ENCODE results near the gene TMEM181. TPM values are rescaled to one million over a fixed set of nuclear protein-coding genes. Genes with fewer than 3 reads are reported as not detected.
"Not testable (repeated sequence)": the region's sequence is repeated elsewhere in the genome, so short reads cannot be mapped to it uniquely, and the experiment has no call there.

TMEM181 gene
- total RNA-seq, 1 donor from 2014 or later: 27.3 TPM

DNA sequence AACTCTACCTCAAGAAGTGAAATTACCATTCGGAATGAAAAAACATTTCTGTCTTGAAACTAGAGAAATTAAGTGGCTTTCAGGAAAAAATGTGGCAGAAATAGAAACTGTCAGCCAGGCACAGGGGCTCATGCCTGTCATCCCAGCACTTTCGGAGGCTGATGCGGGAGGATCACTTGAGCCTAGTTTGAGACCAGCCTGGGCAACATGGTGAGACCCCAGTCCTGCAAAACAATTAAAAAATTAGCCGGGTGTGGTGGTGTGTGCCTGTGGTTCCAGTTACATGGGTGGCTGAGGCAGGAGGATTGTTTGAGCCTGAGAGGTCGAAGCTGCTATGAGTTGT, 7.1 kb upstream of the TMEM181 start:
- no peaks in the 10 kb centered on the region for H3K36me3 ChIP-seq
- H3K27ac ChIP-seq: no peak overlapping the region
- no peaks in the 10 kb centered on the region for H3K36me3 Mint-ChIP-seq
- H3K27me3 ChIP-seq: no peaks in the 10 kb centered on the region
- no peaks in the 10 kb centered on the region for H3K9me3 Mint-ChIP-seq
- no peak overlapping the region for H3K4me3 ChIP-seq
- no peak overlapping the region for H2AFZ ChIP-seq (replicated peaks)
- no peak overlapping the region for H3K27ac Mint-ChIP-seq
- no peaks in the 10 kb centered on the region for H3K4me1 Mint-ChIP-seq
- no peak overlapping the region for H3K4me3 Mint-ChIP-seq
- H3K27me3 Mint-ChIP-seq (ENCODE audit: insufficient read depth, low read depth): no peaks in the 10 kb centered on the region
- no peak overlapping the region for H3K9ac ChIP-seq
- no peaks in the 10 kb centered on the region for H3K79me2 ChIP-seq (ENCODE audit: low read depth)
- DNase-seq (ENCODE audit: low spot score): no peak
- H3K9me3 ChIP-seq (ENCODE audit: low read depth): no peaks in the 10 kb centered on the region
- H4K20me1 ChIP-seq (ENCODE audit: low read depth): no peaks in the 10 kb centered on the region
- no peaks in the 10 kb centered on the region for H3K4me1 ChIP-seq
- no peaks in the 10 kb centered on the region for H3F3A ChIP-seq (ENCODE audit: low read depth)
- no peak overlapping the region for H3K4me2 ChIP-seq
- TF ChIP-seq EZH2phosphoT487 (IDR thresholded peaks at IDR 0.05): no peak
- no peak for TF ChIP-seq EZH2 (IDR thresholded peaks at IDR 0.05)
- TF ChIP-seq, protein P1, sequence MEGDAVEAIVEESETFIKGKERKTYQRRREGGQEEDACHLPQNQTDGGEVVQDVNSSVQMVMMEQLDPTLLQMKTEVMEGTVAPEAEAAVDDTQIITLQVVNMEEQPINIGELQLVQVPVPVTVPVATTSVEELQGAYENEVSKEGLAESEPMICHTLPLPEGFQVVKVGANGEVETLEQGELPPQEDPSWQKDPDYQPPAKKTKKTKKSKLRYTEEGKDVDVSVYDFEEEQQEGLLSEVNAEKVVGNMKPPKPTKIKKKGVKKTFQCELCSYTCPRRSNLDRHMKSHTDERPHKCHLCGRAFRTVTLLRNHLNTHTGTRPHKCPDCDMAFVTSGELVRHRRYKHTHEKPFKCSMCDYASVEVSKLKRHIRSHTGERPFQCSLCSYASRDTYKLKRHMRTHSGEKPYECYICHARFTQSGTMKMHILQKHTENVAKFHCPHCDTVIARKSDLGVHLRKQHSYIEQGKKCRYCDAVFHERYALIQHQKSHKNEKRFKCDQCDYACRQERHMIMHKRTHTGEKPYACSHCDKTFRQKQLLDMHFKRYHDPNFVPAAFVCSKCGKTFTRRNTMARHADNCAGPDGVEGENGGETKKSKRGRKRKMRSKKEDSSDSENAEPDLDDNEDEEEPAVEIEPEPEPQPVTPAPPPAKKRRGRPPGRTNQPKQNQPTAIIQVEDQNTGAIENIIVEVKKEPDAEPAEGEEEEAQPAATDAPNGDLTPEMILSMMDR (IDR thresholded peaks at IDR 0.05): no peak

DNA sequence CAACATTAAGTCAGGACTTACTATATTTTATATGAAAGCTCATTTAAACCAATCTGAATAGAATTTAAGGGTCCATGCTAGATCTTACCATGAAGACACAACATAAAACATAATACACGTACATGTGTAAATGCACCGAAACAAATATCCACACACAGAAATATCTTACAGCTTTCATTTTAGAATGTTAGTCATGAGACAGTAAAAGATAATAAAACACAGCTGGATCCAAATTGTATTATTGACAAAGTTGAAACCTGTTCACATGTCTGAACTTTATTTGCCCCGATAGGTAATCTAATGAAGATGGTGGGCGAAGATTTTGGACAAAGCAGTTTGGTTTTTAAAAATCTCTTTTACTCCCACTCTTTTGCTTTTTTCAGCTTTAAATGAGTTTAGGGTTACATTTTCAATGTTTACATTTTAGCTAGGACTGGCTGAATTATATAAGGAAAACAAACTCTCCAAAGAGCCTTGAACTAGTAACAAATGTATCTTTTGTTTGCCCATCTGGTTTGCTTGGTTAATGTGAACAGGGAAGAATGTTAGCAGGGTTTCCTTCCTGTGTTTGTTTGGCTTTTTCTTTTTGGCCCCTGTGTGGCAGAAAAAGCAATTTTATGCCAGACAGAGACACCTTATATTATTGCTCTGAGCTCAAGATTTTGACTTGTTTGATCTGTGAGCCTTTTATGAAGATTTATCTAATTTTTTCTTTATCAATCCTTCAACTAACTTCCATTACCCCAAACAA, 5.1 kb upstream of the TMEM181 start:
- H3K36me3 Mint-ChIP-seq: no peaks in the 10 kb centered on the region
- Histone ChIP-seq H2AFZ (replicated peaks) (no peak overlapping the region), H3K9ac (no peak overlapping the region), H3F3A (ENCODE audit: low read depth) (peaks cover 17% of the 10 kb centered on the region), H4K20me1 (ENCODE audit: low read depth) (no peaks in the 10 kb centered on the region), H3K9me3 (ENCODE audit: low read depth) (no peaks in the 10 kb centered on the region), H3K4me1 (no peaks in the 10 kb centered on the region), H3K4me3 (no peak overlapping the region), H3K36me3 (no peaks in the 10 kb centered on the region), H3K79me2 (ENCODE audit: low read depth) (no peaks in the 10 kb centered on the region), H3K27ac (no peak overlapping the region), H3K27me3 (no peaks in the 10 kb centered on the region), H3K4me2 (no peak overlapping the region)
- H3K4me1 Mint-ChIP-seq: peaks cover 7% of the 10 kb centered on the region
- no peak overlapping the region for H3K27ac Mint-ChIP-seq
- TF ChIP-seq EZH2 (IDR thresholded peaks at IDR 0.05): no peak
- TF ChIP-seq, protein P1 (IDR thresholded peaks at IDR 0.05): no peak
- TF ChIP-seq EZH2phosphoT487 (IDR thresholded peaks at IDR 0.05): no peak
- H3K27me3 Mint-ChIP-seq (ENCODE audit: insufficient read depth, low read depth): no peaks in the 10 kb centered on the region
- no peak for DNase-seq (ENCODE audit: low spot score)
- no peak overlapping the region for H3K4me3 Mint-ChIP-seq
- no peaks in the 10 kb centered on the region for H3K9me3 Mint-ChIP-seq

DNA sequence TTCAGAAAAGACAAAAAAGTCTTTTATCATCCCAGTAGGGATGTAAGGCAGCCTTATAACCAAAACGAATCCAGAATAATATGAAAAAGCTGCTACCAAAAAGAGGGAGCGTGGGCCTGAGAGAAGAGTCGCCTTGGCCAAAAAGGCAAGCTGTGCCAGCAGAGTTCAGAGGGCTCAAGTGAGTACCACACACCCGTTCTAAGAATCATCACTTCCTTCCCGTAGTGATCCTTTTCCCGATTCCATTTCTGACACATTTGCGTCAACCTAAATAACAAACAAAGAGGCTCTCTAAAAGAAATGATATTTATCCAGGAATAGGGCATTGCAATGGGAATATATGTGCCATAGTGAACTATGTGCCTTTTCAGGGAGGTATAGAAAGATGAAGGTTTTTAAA, 3.8 kb upstream of the TMEM181 start:
- Histone ChIP-seq H3K27me3 (no peaks in the 10 kb centered on the region), H3K4me3 (no peak overlapping the region), H3K9me3 (ENCODE audit: low read depth) (no peaks in the 10 kb centered on the region), H3K27ac (no peak overlapping the region), H2AFZ (replicated peaks) (no peak overlapping the region), H3K36me3 (no peaks in the 10 kb centered on the region), H3F3A (ENCODE audit: low read depth) (peaks cover 17% of the 10 kb centered on the region), H3K4me2 (no peak overlapping the region), H3K4me1 (no peaks in the 10 kb centered on the region), H3K9ac (no peak overlapping the region), H3K79me2 (ENCODE audit: low read depth) (peaks cover 11% of the 10 kb centered on the region), H4K20me1 (ENCODE audit: low read depth) (peaks cover 5% of the 10 kb centered on the region)
- Mint-ChIP-seq H3K4me1 (peaks cover 11% of the 10 kb centered on the region), H3K36me3 (no peaks in the 10 kb centered on the region), H3K27me3 (ENCODE audit: insufficient read depth, low read depth) (no peaks in the 10 kb centered on the region), H3K9me3 (no peaks in the 10 kb centered on the region), H3K4me3 (no peak overlapping the region), H3K27ac (no peak overlapping the region)
- no peak for DNase-seq (ENCODE audit: low spot score)
- TF ChIP-seq EZH2 (IDR thresholded peaks at IDR 0.05) (no peak), EZH2phosphoT487 (IDR thresholded peaks at IDR 0.05) (no peak)

DNA sequence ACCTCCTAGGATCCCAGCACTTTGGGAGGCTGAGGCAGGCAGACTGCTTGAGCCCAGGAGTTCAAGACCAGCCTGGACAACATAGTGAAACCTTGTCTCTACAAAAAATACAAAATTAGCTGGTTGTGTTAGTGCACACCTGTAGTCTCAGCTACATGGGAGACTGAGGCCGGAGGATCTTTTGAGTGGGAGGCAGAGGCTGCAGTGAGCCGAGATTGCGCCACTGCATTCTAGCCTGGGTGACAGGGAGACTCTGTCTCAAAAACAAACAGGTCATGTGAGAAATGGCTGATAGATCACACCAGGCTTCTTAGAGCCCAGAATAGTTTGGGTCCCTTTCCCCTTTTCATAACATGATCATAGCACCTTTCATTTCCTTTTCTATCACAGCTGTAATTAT, 2.8 kb upstream of the TMEM181 start:
- Histone ChIP-seq H3K79me2 (ENCODE audit: low read depth) (peaks cover 21% of the 10 kb centered on the region), H3F3A (ENCODE audit: low read depth) (peaks cover 17% of the 10 kb centered on the region), H4K20me1 (ENCODE audit: low read depth) (peaks cover 15% of the 10 kb centered on the region)
- H2AFZ ChIP-seq (replicated peaks); H3K4me1 ChIP-seq; H3K36me3 ChIP-seq; H3K4me3 ChIP-seq; H3K9me3 Mint-ChIP-seq; H3K4me3 Mint-ChIP-seq; H3K4me2 ChIP-seq; H3K27ac Mint-ChIP-seq; H3K27ac ChIP-seq; H3K36me3 Mint-ChIP-seq; H3K9ac ChIP-seq; H3K9me3 ChIP-seq (ENCODE audit: low read depth); H3K27me3 Mint-ChIP-seq (ENCODE audit: insufficient read depth, low read depth); H3K27me3 ChIP-seq; DNase-seq (ENCODE audit: low spot score): not testable (repeated sequence)
- H3K4me1 Mint-ChIP-seq: peaks cover 21% of the 10 kb centered on the region
